Lower leg skin (tissue), 3 donors: Measurements from ENCODE around the gene C1orf21.

Experiments
- POLR2A ChIP-seq, 2 donors: fragments of 450-650 bp; IDR thresholded peaks; one replicate each; pipeline ENCODE4 v1.6.1; 2016 to 2017; ENCODE audit warnings: antibody characterized with exemption in 2 of 2, mild to moderate bottlenecking in 1 of 2, moderate library complexity in 1 of 2
- TF ChIP-seq, protein P1 (sequence below), 3 donors: fragments of 450-650 bp; IDR thresholded peaks; one replicate each; pipeline ENCODE4 v1.5.1; 2016; ENCODE audit warnings: antibody characterized with exemption in 3 of 3, mild to moderate bottlenecking in 3 of 3, moderate library complexity in 2 of 3

DNA sequence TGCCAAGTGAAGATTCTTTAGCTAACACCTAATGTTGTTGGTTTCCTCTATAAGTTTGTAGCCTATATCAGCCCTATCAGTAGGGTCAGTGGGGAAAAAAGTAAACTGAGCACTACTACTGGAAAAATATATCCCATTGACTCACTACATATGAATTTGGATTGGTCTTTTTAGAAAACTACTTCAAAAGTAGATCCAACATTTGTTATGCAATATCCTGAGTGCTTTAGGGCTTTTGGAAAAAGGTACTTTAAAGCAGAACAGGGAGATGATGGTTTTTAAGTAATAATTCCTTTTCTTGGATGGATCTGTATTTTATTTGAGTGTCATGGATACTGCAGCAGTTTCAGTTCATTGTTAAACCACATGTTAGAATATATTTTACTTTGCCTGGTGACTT, 7.1 kb downstream of the C1orf21 start:
- TF ChIP-seq, protein P1, sequence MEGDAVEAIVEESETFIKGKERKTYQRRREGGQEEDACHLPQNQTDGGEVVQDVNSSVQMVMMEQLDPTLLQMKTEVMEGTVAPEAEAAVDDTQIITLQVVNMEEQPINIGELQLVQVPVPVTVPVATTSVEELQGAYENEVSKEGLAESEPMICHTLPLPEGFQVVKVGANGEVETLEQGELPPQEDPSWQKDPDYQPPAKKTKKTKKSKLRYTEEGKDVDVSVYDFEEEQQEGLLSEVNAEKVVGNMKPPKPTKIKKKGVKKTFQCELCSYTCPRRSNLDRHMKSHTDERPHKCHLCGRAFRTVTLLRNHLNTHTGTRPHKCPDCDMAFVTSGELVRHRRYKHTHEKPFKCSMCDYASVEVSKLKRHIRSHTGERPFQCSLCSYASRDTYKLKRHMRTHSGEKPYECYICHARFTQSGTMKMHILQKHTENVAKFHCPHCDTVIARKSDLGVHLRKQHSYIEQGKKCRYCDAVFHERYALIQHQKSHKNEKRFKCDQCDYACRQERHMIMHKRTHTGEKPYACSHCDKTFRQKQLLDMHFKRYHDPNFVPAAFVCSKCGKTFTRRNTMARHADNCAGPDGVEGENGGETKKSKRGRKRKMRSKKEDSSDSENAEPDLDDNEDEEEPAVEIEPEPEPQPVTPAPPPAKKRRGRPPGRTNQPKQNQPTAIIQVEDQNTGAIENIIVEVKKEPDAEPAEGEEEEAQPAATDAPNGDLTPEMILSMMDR (IDR thresholded peaks at IDR 0.05): no peak
- no peak for TF ChIP-seq POLR2A (IDR thresholded peaks at IDR 0.05)
